Measurements from ENCODE around the gene PRSS3.
"Not testable (repeated sequence)": the region's sequence is repeated elsewhere in the genome, so short reads cannot be mapped to it uniquely, and the experiment has no call there.

The PRSS3 gene

GRCh38 chr9:33776578-33776977 lies 18.8 kb upstream of the PRSS3 start:
- no peak for TF ChIP-seq ZNF274 (IDR thresholded peaks at IDR 0.05; ENCODE audit: low read depth, low read length)
- H3K4me3 ChIP-seq (ENCODE audit: low read length) = no peak overlapping the region

- no peak for TF ChIP-seq ZNF274 (IDR thresholded peaks at IDR 0.05; ENCODE audit: low read depth, low read length)
- H3K4me3 ChIP-seq (ENCODE audit: low read length) = no peak overlapping the region
Measured at GRCh38 chr9:33778700-33779351, 16.5 kb upstream of the PRSS3 start.

GRCh38 chr9:33780276-33780675 lies 15.1 kb upstream of the PRSS3 start:
- no peak for TF ChIP-seq ZNF274 (IDR thresholded peaks at IDR 0.05; ENCODE audit: low read depth, low read length)
- no peak overlapping the region for H3K4me3 ChIP-seq (ENCODE audit: low read length)

GRCh38 chr9:33781736-33782135 lies 13.6 kb upstream of the PRSS3 start:
- no peak for TF ChIP-seq ZNF274 (IDR thresholded peaks at IDR 0.05; ENCODE audit: low read depth, low read length)
- H3K4me3 ChIP-seq (ENCODE audit: low read length) = no peak overlapping the region

GRCh38 chr9:33782395-33783152 lies 12.8 kb upstream of the PRSS3 start:
- no peak for TF ChIP-seq ZNF274 (IDR thresholded peaks at IDR 0.05; ENCODE audit: low read depth, low read length)
- H3K4me3 ChIP-seq (ENCODE audit: low read length) = no peak overlapping the region

- no peak for TF ChIP-seq ZNF274 (IDR thresholded peaks at IDR 0.05; ENCODE audit: low read depth, low read length)
- H3K4me3 ChIP-seq (ENCODE audit: low read length) = no peak overlapping the region
Measured at GRCh38 chr9:33785914-33786313, 9.4 kb upstream of the PRSS3 start.

- H3K4me3 ChIP-seq (ENCODE audit: low read length) = no peak overlapping the region
- TF ChIP-seq ZNF274 (IDR thresholded peaks at IDR 0.05; ENCODE audit: low read depth, low read length) = no peak
Measured at GRCh38 chr9:33786681-33787080, 8.7 kb upstream of the PRSS3 start.

- TF ChIP-seq ZNF274 (IDR thresholded peaks at IDR 0.05; ENCODE audit: low read depth, low read length) = no peak
- H3K4me3 ChIP-seq (ENCODE audit: low read length) = no peak overlapping the region
Measured at GRCh38 chr9:33787839-33788238, 7.5 kb upstream of the PRSS3 start.

- not testable (repeated sequence) for H3K4me3 ChIP-seq (ENCODE audit: low read length)
Measured at GRCh38 chr9:33789429-33789828, 5.9 kb upstream of the PRSS3 start.

- H3K4me3 ChIP-seq (ENCODE audit: low read length) = no peak overlapping the region
- TF ChIP-seq ZNF274 (IDR thresholded peaks at IDR 0.05; ENCODE audit: low read depth, low read length) = no peak
Measured at GRCh38 chr9:33791117-33791516, 4.2 kb upstream of the PRSS3 start.

GRCh38 chr9:33793496-33793895 lies 1.9 kb upstream of the PRSS3 start:
- H3K4me3 ChIP-seq (ENCODE audit: low read length) = not testable (repeated sequence)

GRCh38 chr9:33794560-33794959 lies 801 bp upstream of the PRSS3 start:
- TF ChIP-seq ZNF274 (IDR thresholded peaks at IDR 0.05; ENCODE audit: low read depth, low read length) = no peak
- no peak overlapping the region for H3K4me3 ChIP-seq (ENCODE audit: low read length)

GRCh38 chr9:33795819-33796218 lies 458 bp downstream of the PRSS3 start:
- no peak overlapping the region for H3K4me3 ChIP-seq (ENCODE audit: low read length)
- no peak for TF ChIP-seq ZNF274 (IDR thresholded peaks at IDR 0.05; ENCODE audit: low read depth, low read length)

- H3K4me3 ChIP-seq (ENCODE audit: low read length) = not testable (repeated sequence)
Measured at GRCh38 chr9:33796679-33797078, 1.3 kb downstream of the PRSS3 start.

GRCh38 chr9:33797837-33798236 lies 2.5 kb downstream of the PRSS3 start:
- no peak for TF ChIP-seq ZNF274 (IDR thresholded peaks at IDR 0.05; ENCODE audit: low read depth, low read length)
- no peak overlapping the region for H3K4me3 ChIP-seq (ENCODE audit: low read length)

- no peak overlapping the region for H3K4me3 ChIP-seq (ENCODE audit: low read length)
- TF ChIP-seq ZNF274 (IDR thresholded peaks at IDR 0.05; ENCODE audit: low read depth, low read length) = no peak
Measured at GRCh38 chr9:33798545-33798944, 3.2 kb downstream of the PRSS3 start.
